HEK293 (cell line): ENCODE results near the gene COMP.
"Not testable (repeated sequence)": the region's sequence is repeated elsewhere in the genome, so short reads cannot be mapped to it uniquely, and the experiment has no call there.

Experiments
- CTCF ChIA-PET: fragments of 350-600 bp; formaldehyde crosslinking; extraction: SDS; loops from one replicate; lab custom pipeline; 2021; ENCODE audit warnings: antibody characterized with exemption; lab: Yijun Ruan, JAX
- POLR2A ChIA-PET: fragments of 300-600 bp; formaldehyde crosslinking; extraction: SDS; loops from one replicate; lab custom pipeline; 2020; ENCODE audit warnings: antibody characterized with exemption, inconsistent platforms; lab: Yijun Ruan, JAX
- H3K27ac ChIP-seq: fragments of 200-500 bp; sonication (Bioruptor generic); 2 replicates; pipeline ENCODE4 v1.5.1; 2014; ENCODE audit warnings: low read depth, low read length, control low read depth, inconsistent platforms; ENCODE audit errors: extremely low read depth
- H3K36me3 ChIP-seq, 2 experiments: fragments of 200-500 bp in 1 of 2; sonication (Bioruptor generic) in 1 of 2; 1 replicate in 1 of 2; 2 replicates in 1 of 2; pipeline ENCODE4 v1.5.1; 2014 to 2017; ENCODE audit warnings: inconsistent platforms in 2 of 2, low read length in 2 of 2; ENCODE audit not compliant: control insufficient read depth in 2 of 2, insufficient read depth in 1 of 2
- H3K4me1 ChIP-seq: fragments of 200-500 bp; sonication (Bioruptor generic); 2 replicates; pipeline ENCODE4 v1.5.1; 2014; ENCODE audit warnings: mild to moderate bottlenecking, low read length, inconsistent platforms; ENCODE audit not compliant: control insufficient read depth, insufficient read depth
- H3K4me3 ChIP-seq: 2 replicates; pipeline ENCODE4 v1.5.1; 2011; ENCODE audit warnings: low read depth, mild to moderate bottlenecking, control low read depth, low read length, moderate library complexity
- H3K9me3 ChIP-seq: fragments of 200-500 bp; sonication (Bioruptor generic); 2 replicates; pipeline ENCODE4 v1.5.1; 2014; ENCODE audit warnings: low read depth, low read length, inconsistent platforms; ENCODE audit not compliant: control insufficient read depth, insufficient read depth
- ELK4 ChIP-seq: IDR thresholded peaks from 2 replicates; pipeline ENCODE4 v1.6.1; 2011; ENCODE audit warnings: mild to moderate bottlenecking, low read depth, low read length, borderline replicate concordance
- HIC1 ChIP-seq: fragments of 450-650 bp; formaldehyde crosslinking; IDR thresholded peaks from 2 replicates; pipeline ENCODE4 v1.5.1; 2016; ENCODE audit warnings: missing biosample characterization, missing genetic modification characterization
- RBAK ChIP-seq: fragments of 450-650 bp; formaldehyde crosslinking; IDR thresholded peaks from 2 replicates; pipeline ENCODE4 v1.5.1; 2016; ENCODE audit warnings: missing biosample characterization, missing genetic modification characterization
- ZBTB8A ChIP-seq: fragments of 450-650 bp; formaldehyde crosslinking; IDR thresholded peaks from 2 replicates; pipeline ENCODE4 v1.5.1; 2016; ENCODE audit warnings: missing biosample characterization, missing genetic modification characterization
- ZNF132 ChIP-seq: fragments of 450-650 bp; formaldehyde crosslinking; IDR thresholded peaks from 2 replicates; pipeline ENCODE4 v1.5.1; 2017; ENCODE audit warnings: missing biosample characterization, missing genetic modification characterization, borderline replicate concordance
- ZNF174 ChIP-seq: fragments of 450-650 bp; formaldehyde crosslinking; IDR thresholded peaks from 2 replicates; pipeline ENCODE4 v1.5.0; 2017; ENCODE audit warnings: missing biosample characterization, mild to moderate bottlenecking, missing genetic modification characterization
- ZNF26 ChIP-seq: fragments of 450-650 bp; formaldehyde crosslinking; IDR thresholded peaks from 2 replicates; pipeline ENCODE4 v1.5.1; 2016; ENCODE audit warnings: missing biosample characterization, missing genetic modification characterization
- ZNF398 ChIP-seq: fragments of 450-650 bp; formaldehyde crosslinking; IDR thresholded peaks from 2 replicates; pipeline ENCODE4 v1.5.1; 2017; ENCODE audit warnings: missing biosample characterization, missing genetic modification characterization
- ZNF433 ChIP-seq: fragments of 450-650 bp; formaldehyde crosslinking; IDR thresholded peaks from 2 replicates; pipeline ENCODE4 v1.5.1; 2016; ENCODE audit warnings: missing biosample characterization, missing genetic modification characterization, low read depth
- ZNF48 ChIP-seq: fragments of 450-650 bp; formaldehyde crosslinking; IDR thresholded peaks from 2 replicates; pipeline ENCODE4 v1.5.1; 2016; ENCODE audit warnings: missing biosample characterization, missing genetic modification characterization
- ZNF549 ChIP-seq: fragments of 450-650 bp; IDR thresholded peaks from 2 replicates; pipeline ENCODE4 v1.5.1; 2018; ENCODE audit warnings: missing biosample characterization, missing genetic modification characterization, mild to moderate bottlenecking, inconsistent platforms, moderate library complexity
- ZNF558 ChIP-seq: fragments of 450-650 bp; formaldehyde crosslinking; IDR thresholded peaks from 2 replicates; pipeline ENCODE4 v1.5.1; 2016; ENCODE audit warnings: missing biosample characterization, missing genetic modification characterization
- ZNF561 ChIP-seq: fragments of 450-650 bp; IDR thresholded peaks from 2 replicates; pipeline ENCODE4 v1.5.1; 2018; ENCODE audit warnings: missing biosample characterization, missing genetic modification characterization, borderline replicate concordance
- ZNF596 ChIP-seq: fragments of 450-650 bp; IDR thresholded peaks from 2 replicates; pipeline ENCODE4 v1.5.0; 2018; ENCODE audit warnings: missing biosample characterization, mild to moderate bottlenecking, missing genetic modification characterization, moderate library complexity
- ZNF600 ChIP-seq: fragments of 450-650 bp; formaldehyde crosslinking; IDR thresholded peaks from 2 replicates; pipeline ENCODE4 v1.5.1; 2016; ENCODE audit warnings: missing biosample characterization, missing genetic modification characterization
- ZNF623 ChIP-seq: fragments of 450-650 bp; formaldehyde crosslinking; IDR thresholded peaks from 2 replicates; pipeline ENCODE4 v1.5.1; 2016; ENCODE audit warnings: missing biosample characterization, missing genetic modification characterization
- ZNF768 ChIP-seq: fragments of 450-650 bp; formaldehyde crosslinking; IDR thresholded peaks from 2 replicates; pipeline ENCODE4 v1.5.1; 2018; ENCODE audit warnings: missing biosample characterization, mild to moderate bottlenecking, missing genetic modification characterization
- ZNF830 ChIP-seq: fragments of 450-650 bp; IDR thresholded peaks from 2 replicates; pipeline ENCODE4 v1.5.0; 2018; ENCODE audit warnings: missing biosample characterization, missing genetic modification characterization, low read depth, mild to moderate bottlenecking, moderate library complexity
- ZNF843 ChIP-seq: fragments of 450-650 bp; formaldehyde crosslinking; IDR thresholded peaks from 2 replicates; pipeline ENCODE4 v1.5.1; 2016; ENCODE audit warnings: missing biosample characterization, missing genetic modification characterization

Gene COMP

GRCh38 chr19:18817574-18817973, 26.5 kb upstream of the COMP start (continued):
- TF ChIP-seq ZNF433 (tag by site-specific recombination) (no peak), ZNF174 (tag by site-specific recombination) (no peak), ZNF830 (tag by site-specific recombination) (no peak)

- H3K9me3 ChIP-seq, H3K4me1 ChIP-seq, H3K36me3 ChIP-seq, H3K4me3 ChIP-seq, H3K27ac ChIP-seq, POLR2A ChIA-PET: not testable (repeated sequence)
- CTCF ChIA-PET: interaction anchor here (0.6 kb wide), 1 partner anchor 1329 kb away, joined by 3 read pairs; no protein-coding TSS in a partner anchor
Measured at GRCh38 chr19:18816645-18817044, 25.5 kb upstream of the COMP start.

- TF ChIP-seq ZNF768 (peak; percentile 33; the same call in 1 of the 2 replicates), ZNF398 (tag by site-specific recombination) (no peak), ELK4 (no peak)
- TF ChIP-seq, all 188 proteins: peak for 1
- ChIA-PET CTCF (interaction anchor here (1.5 kb wide), 1 partner anchor 31 kb away, joined by 6 read pairs; no protein-coding TSS in a partner anchor), POLR2A (no interaction called here)
- no peaks in the 10 kb centered on the region for H3K4me1 ChIP-seq
- H3K27ac ChIP-seq: no peak overlapping the region
- H3K9me3 ChIP-seq: no peaks in the 10 kb centered on the region
- H3K4me3 ChIP-seq: no peak overlapping the region
- no peaks in the 10 kb centered on the region for H3K36me3 ChIP-seq
Measured at GRCh38 chr19:18815673-18816072, 24.6 kb upstream of the COMP start.

- CTCF ChIA-PET: interaction anchor here (0.6 to 1.5 kb wide), 3 partner anchors 33 to 461 kb away, joined by 3 to 6 read pairs (median 3); no protein-coding TSS in a partner anchor
- H3K9me3 ChIP-seq: no peaks in the 10 kb centered on the region
- H3K36me3 ChIP-seq: no peaks in the 10 kb centered on the region
- POLR2A ChIA-PET: no interaction called here
- H3K4me3 ChIP-seq: no peak overlapping the region
- no peaks in the 10 kb centered on the region for H3K4me1 ChIP-seq
- H3K27ac ChIP-seq: no peak overlapping the region
- TF ChIP-seq ZNF843 (tag by site-specific recombination): no peak
- TF ChIP-seq ZNF26 (tag by site-specific recombination): no peak
- no peak for TF ChIP-seq ZNF600
- no peak for TF ChIP-seq ZNF48 (tag by site-specific recombination)
- no peak for TF ChIP-seq ZNF549 (tag by site-specific recombination)
- TF ChIP-seq ZNF132 (tag by site-specific recombination): no peak
- TF ChIP-seq ZBTB8A (tag by site-specific recombination): no peak
- TF ChIP-seq ZNF561 (tag by site-specific recombination): no peak
- no peak for TF ChIP-seq ZNF596 (tag by site-specific recombination)
- TF ChIP-seq ZNF623: no peak
- no peak for TF ChIP-seq ZNF558
- TF ChIP-seq RBAK (tag by site-specific recombination): no peak
- TF ChIP-seq HIC1 (tag by site-specific recombination): no peak
- TF ChIP-seq, all 188 proteins: peak for 0
Measured at GRCh38 chr19:18814063-18814462, 23.0 kb upstream of the COMP start.

GRCh38 chr19:18811638-18812037, 20.5 kb upstream of the COMP start:
- POLR2A ChIA-PET, H3K27ac ChIP-seq: not testable (repeated sequence)
- CTCF ChIA-PET: interaction anchor here (0.6 to 1.4 kb wide), 3 partner anchors 12 to 35 kb away, joined by 3 to 6 read pairs (median 4); no protein-coding TSS in a partner anchor

More at GRCh38 chr19:18811638-18812037, 20.5 kb upstream of the COMP start:
- H3K4me3 ChIP-seq, H3K36me3 ChIP-seq, H3K4me1 ChIP-seq, H3K9me3 ChIP-seq: not testable (repeated sequence)
